ENCODE results near the gene AXDND1.
"Not testable (repeated sequence)": the region's sequence is repeated elsewhere in the genome, so short reads cannot be mapped to it uniquely, and the experiment has no call there.

Gene AXDND1

GRCh38 chr1:179366093-179366800 lies 476 bp downstream of the AXDND1 start:
- no peak for DNase-seq

- DNase-seq = peak; percentile 83
Observed at GRCh38 chr1:179369751-179370341, 4.1 kb downstream of the AXDND1 start.

- no peak for DNase-seq
Observed at GRCh38 chr1:179372160-179372559, 6.4 kb downstream of the AXDND1 start.

- no peak for DNase-seq
Observed at GRCh38 chr1:179376223-179376622, 10.5 kb downstream of the AXDND1 start.

GRCh38 chr1:179380299-179380698 lies 14.5 kb downstream of the AXDND1 start:
- no peak for DNase-seq

- DNase-seq = no peak
Observed at GRCh38 chr1:179384027-179384426, 18.3 kb downstream of the AXDND1 start.

GRCh38 chr1:179385510-179385909 lies 19.7 kb downstream of the AXDND1 start:
- DNase-seq = no peak

- no peak for DNase-seq
Observed at GRCh38 chr1:179393721-179394120, 27.9 kb downstream of the AXDND1 start.

- not testable (repeated sequence) for DNase-seq
Observed at GRCh38 chr1:179399399-179399798, 33.6 kb downstream of the AXDND1 start.

GRCh38 chr1:179417760-179418159 lies 52.0 kb downstream of the AXDND1 start:
- DNase-seq = not testable (repeated sequence)

GRCh38 chr1:179418706-179419105 lies 52.9 kb downstream of the AXDND1 start:
- DNase-seq = not testable (repeated sequence)

- DNase-seq = no peak
Observed at GRCh38 chr1:179424610-179425009, 58.8 kb downstream of the AXDND1 start.

- no peak for DNase-seq
Observed at GRCh38 chr1:179425186-179425585, 59.4 kb downstream of the AXDND1 start.

- DNase-seq = no peak
Observed at GRCh38 chr1:179437171-179437570, 71.4 kb downstream of the AXDND1 start.

- not testable (repeated sequence) for DNase-seq
Observed at GRCh38 chr1:179439646-179440045, 73.9 kb downstream of the AXDND1 start.

- not testable (repeated sequence) for DNase-seq
Observed at GRCh38 chr1:179440301-179440700, 74.5 kb downstream of the AXDND1 start.

GRCh38 chr1:179440971-179441370 lies 75.2 kb downstream of the AXDND1 start:
- no peak for DNase-seq

GRCh38 chr1:179441501-179441900 lies 75.7 kb downstream of the AXDND1 start:
- no peak for DNase-seq

- DNase-seq = not testable (repeated sequence)
Observed at GRCh38 chr1:179442846-179443245, 77.1 kb downstream of the AXDND1 start.

GRCh38 chr1:179445593-179445992 lies 79.8 kb downstream of the AXDND1 start:
- no peak for DNase-seq

GRCh38 chr1:179447489-179447888 lies 81.7 kb downstream of the AXDND1 start:
- DNase-seq = no peak

GRCh38 chr1:179448437-179449149 lies 82.8 kb downstream of the AXDND1 start:
- no peak for DNase-seq

GRCh38 chr1:179459606-179460206 lies 93.9 kb downstream of the AXDND1 start:
- not testable (repeated sequence) for DNase-seq

GRCh38 chr1:179465661-179466060 lies 99.9 kb downstream of the AXDND1 start:
- DNase-seq = not testable (repeated sequence)

Measured in NCI-H345 (cell line).